Cardiac muscle cell (in vitro differentiated cells and primary cell): ENCODE results near the gene FAM184B. TPM values are rescaled to one million over a fixed set of nuclear protein-coding genes. Genes with fewer than 3 reads are reported as not detected.

Experiments
- DNase-seq, 2 donors: peaks; one replicate each; pipeline versions ENCODE4 v3.0.0 to v3.0.0-alpha.2; 2010 to 2017; ENCODE audit warnings: low read depth in 1 of 2, low spot score in 1 of 2
- H3K27ac ChIP-seq: fragments of 200-600 bp; sonication (generic); 2 replicates; pipeline ENCODE4 v1.5.1; 2016
- H3K27me3 ChIP-seq: fragments of 200-600 bp; sonication (generic); 2 replicates; pipeline ENCODE4 v1.6.0; 2016; ENCODE audit warnings: control low read depth
- H3K36me3 ChIP-seq: fragments of 200-600 bp; sonication (generic); 2 replicates; pipeline ENCODE4 v1.5.1; 2016; ENCODE audit warnings: control low read depth
- H3K4me1 ChIP-seq: fragments of 200-600 bp; sonication (generic); 2 replicates; pipeline ENCODE4 v1.8.1; 2017; ENCODE audit warnings: low read depth, mild to moderate bottlenecking, mixed run types
- H3K4me3 ChIP-seq: fragments of 200-600 bp; sonication (generic); 2 replicates; pipeline ENCODE4 v1.5.1; 2016; ENCODE audit warnings: mild to moderate bottlenecking
- H3K9me3 ChIP-seq: fragments of 200-600 bp; sonication (generic); 2 replicates; pipeline ENCODE4 v1.5.1; 2017; ENCODE audit warnings: low read depth, mild to moderate bottlenecking, control low read depth
- polyA plus RNA-seq: library from polyadenylated mRNA; unstranded; fragments of >200 nt; fragmentation: Nextera tagmentation; extraction: Ambion mirVana; gene quantifications from 2 replicates; pipeline ENCODE4 v1.2.1, GENCODE V29; 2016
- total RNA-seq: library from RNA; depleted of rRNA; stranded (reverse); fragments of >200 nt; gene quantifications from 2 replicates; pipeline ENCODE4 v1.2.3, GENCODE V29; 2016
- TF ChIP-seq, protein P1 (sequence below): IDR thresholded peaks from 2 replicates; pipeline ENCODE4 v1.5.1; 2012; ENCODE audit warnings: low read depth, mild to moderate bottlenecking, low read length

Gene FAM184B
- total and polyA plus RNA-seq, 2 experiments from 2014 or later: not detected

DNA sequence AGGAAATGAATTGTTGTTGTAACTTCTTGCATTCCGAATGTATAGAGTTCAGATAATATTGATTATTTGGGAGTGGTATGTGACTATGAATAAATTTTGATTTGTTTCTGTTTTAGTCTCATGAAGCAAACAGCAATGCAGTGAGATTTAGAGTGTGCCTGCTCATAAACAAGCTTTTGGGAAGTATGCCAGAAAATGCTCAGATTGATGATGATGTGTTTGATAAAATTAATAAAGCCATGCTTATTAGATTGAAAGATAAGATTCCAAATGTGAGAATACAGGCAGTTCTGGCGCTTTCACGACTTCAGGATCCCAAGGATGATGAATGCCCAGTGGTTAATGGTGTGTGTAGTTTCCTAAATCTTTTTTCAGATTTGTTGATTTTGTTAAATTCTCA is 31.4 kb upstream of the FAM184B start:
- Histone ChIP-seq H3K27ac (no peak overlapping the region), H3K27me3 (no peaks in the 10 kb centered on the region), H3K4me3 (peak overlapping the region; percentile 84), H3K36me3 (no peaks in the 10 kb centered on the region), H3K4me1 (peaks cover 25% of the 10 kb centered on the region), H3K9me3 (no peaks in the 10 kb centered on the region)
- TF ChIP-seq, protein P1, sequence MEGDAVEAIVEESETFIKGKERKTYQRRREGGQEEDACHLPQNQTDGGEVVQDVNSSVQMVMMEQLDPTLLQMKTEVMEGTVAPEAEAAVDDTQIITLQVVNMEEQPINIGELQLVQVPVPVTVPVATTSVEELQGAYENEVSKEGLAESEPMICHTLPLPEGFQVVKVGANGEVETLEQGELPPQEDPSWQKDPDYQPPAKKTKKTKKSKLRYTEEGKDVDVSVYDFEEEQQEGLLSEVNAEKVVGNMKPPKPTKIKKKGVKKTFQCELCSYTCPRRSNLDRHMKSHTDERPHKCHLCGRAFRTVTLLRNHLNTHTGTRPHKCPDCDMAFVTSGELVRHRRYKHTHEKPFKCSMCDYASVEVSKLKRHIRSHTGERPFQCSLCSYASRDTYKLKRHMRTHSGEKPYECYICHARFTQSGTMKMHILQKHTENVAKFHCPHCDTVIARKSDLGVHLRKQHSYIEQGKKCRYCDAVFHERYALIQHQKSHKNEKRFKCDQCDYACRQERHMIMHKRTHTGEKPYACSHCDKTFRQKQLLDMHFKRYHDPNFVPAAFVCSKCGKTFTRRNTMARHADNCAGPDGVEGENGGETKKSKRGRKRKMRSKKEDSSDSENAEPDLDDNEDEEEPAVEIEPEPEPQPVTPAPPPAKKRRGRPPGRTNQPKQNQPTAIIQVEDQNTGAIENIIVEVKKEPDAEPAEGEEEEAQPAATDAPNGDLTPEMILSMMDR: no peak
- peak in 1 of 2 donors; percentile 19 for DNase-seq

GRCh38 chr4:17812125-17812524 is 30.7 kb upstream of the FAM184B start:
- Histone ChIP-seq H3K4me1 (peaks cover 30% of the 10 kb centered on the region), H3K36me3 (no peaks in the 10 kb centered on the region), H3K27ac (no peak overlapping the region), H3K4me3 (peak overlapping the region; percentile 84), H3K9me3 (no peaks in the 10 kb centered on the region), H3K27me3 (no peaks in the 10 kb centered on the region)
- TF ChIP-seq, protein P1: no peak
- no peak for DNase-seq

- Histone ChIP-seq H3K4me1 (peaks cover 32% of the 10 kb centered on the region), H3K27me3 (no peaks in the 10 kb centered on the region), H3K4me3 (peak overlapping the region; percentile 84), H3K9me3 (no peaks in the 10 kb centered on the region), H3K36me3 (no peaks in the 10 kb centered on the region), H3K27ac (peak overlapping the region; percentile 77)
- no peak for DNase-seq
- TF ChIP-seq, protein P1: no peak
Observed at GRCh38 chr4:17811078-17811603, 29.7 kb upstream of the FAM184B start.

DNA sequence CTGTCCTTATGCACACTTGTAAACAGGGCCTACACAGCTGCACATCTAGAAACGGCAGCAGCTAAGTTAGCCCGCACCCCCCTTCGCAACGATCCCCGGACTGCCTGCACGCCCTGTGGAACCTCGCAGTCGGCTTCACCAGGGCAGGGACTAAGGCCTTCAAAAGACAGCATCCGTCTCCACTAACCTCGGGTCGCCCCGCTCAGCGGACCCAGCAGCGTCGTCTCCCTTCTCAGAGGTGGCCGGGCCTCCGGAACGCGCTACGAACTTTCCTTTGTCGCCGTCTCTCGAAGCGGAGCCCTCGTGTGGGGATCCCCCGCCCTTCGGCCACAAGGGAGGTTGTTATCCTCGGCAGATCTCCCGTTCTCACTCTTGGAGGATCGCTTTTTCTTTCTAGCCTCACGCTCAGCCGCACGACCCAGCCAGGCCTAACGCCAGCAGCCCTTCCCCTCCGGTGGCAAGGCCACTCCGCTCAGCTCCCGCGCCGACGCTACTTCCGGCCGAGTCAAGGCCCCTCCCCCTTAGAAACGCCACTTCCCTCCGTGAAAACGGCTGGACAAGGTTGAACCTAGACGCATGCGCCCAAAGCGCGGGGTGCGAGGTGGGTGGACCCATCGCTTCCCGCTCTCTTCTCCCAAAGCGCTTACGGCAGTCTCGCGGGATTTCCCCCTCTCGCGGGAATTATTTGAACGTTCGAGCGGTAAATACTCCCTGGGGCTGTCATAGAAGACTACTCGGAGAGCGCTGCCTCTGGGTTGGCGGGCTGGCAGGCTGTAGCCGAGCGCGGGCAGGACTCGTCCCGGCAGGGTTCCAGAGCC is 29.0 kb upstream of the FAM184B start, which contains the start of the genes DCAF16 and NCAPG:
TSS of gene DCAF16 (minus strand) at position 498 of the 818 bp plus-strand sequence. CDS start 6,616 bp downstream, outside the sequence.
TSS of gene NCAPG (plus strand) at position 720 of the 818 bp plus-strand sequence. CDS start 99 bp downstream, outside the sequence.
- Histone ChIP-seq H3K27me3 (no peaks in the 10 kb centered on the region), H3K4me1 (peaks cover 32% of the 10 kb centered on the region), H3K36me3 (no peaks in the 10 kb centered on the region), H3K4me3 (peak within 1 kb of the TSS; percentile 84), H3K27ac (peak within 1 kb of the TSS; percentile 99), H3K9me3 (no peaks in the 10 kb centered on the region)
- peak; percentile 100 for DNase-seq
- TF ChIP-seq, protein P1: no peak

GRCh38 chr4:17809667-17810066 is 28.2 kb upstream of the FAM184B start:
- peak overlapping the region; percentile 84 for H3K4me3 ChIP-seq
- H3K4me1 ChIP-seq: peaks cover 32% of the 10 kb centered on the region
- peak overlapping the region; percentile 99 for H3K27ac ChIP-seq
- no peak for DNase-seq
- H3K27me3 ChIP-seq: no peaks in the 10 kb centered on the region
- peaks cover under 1% of the 10 kb centered on the region for H3K36me3 ChIP-seq
- TF ChIP-seq, protein P1: no peak
- no peaks in the 10 kb centered on the region for H3K9me3 ChIP-seq
